HL-60 (cell line): ENCODE measurements around the gene NUF2.

Experiments used
- POLR2AphosphoS5 ChIP-seq: IDR thresholded peaks from 2 replicates; pipeline ENCODE4 v1.6.1; 2012; ENCODE audit warnings: low read depth
- TF ChIP-seq, protein P1 (sequence below): IDR thresholded peaks from one replicate; pipeline ENCODE4 v1.5.1; 2011; ENCODE audit warnings: low read length, control low read depth, inconsistent platforms; ENCODE audit not compliant: insufficient read depth

GRCh38 chr1:163305441-163305840 is 16.3 kb upstream of the NUF2 start:
- TF ChIP-seq, protein P1, sequence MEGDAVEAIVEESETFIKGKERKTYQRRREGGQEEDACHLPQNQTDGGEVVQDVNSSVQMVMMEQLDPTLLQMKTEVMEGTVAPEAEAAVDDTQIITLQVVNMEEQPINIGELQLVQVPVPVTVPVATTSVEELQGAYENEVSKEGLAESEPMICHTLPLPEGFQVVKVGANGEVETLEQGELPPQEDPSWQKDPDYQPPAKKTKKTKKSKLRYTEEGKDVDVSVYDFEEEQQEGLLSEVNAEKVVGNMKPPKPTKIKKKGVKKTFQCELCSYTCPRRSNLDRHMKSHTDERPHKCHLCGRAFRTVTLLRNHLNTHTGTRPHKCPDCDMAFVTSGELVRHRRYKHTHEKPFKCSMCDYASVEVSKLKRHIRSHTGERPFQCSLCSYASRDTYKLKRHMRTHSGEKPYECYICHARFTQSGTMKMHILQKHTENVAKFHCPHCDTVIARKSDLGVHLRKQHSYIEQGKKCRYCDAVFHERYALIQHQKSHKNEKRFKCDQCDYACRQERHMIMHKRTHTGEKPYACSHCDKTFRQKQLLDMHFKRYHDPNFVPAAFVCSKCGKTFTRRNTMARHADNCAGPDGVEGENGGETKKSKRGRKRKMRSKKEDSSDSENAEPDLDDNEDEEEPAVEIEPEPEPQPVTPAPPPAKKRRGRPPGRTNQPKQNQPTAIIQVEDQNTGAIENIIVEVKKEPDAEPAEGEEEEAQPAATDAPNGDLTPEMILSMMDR = no peak
- no peak for TF ChIP-seq POLR2AphosphoS5
